Type B pancreatic cell (in vitro differentiated cells): ENCODE measurements around the gene TAF11L14. TPM values are rescaled to one million over a fixed set of nuclear protein-coding genes. Genes with fewer than 3 reads are reported as not detected.
"Not testable (repeated sequence)": the region's sequence is repeated elsewhere in the genome, so short reads cannot be mapped to it uniquely, and the experiment has no call there.

Experiments
- DNase-seq: peaks from one replicate; pipeline ENCODE4 v3.0.0; 2021; ENCODE audit warnings: mixed read lengths; ENCODE audit not compliant: unreplicated experiment; ENCODE audit errors: extremely low spot score
- H3K27ac Mint-ChIP-seq: 2 replicates; pipeline ENCODE4 v1.8.0; 2021; ENCODE audit warnings: mild to moderate bottlenecking, mixed read lengths
- H3K27me3 Mint-ChIP-seq: 2 replicates; pipeline ENCODE4 v1.8.0; 2021; ENCODE audit warnings: mixed read lengths
- H3K36me3 Mint-ChIP-seq: 2 replicates; pipeline ENCODE4 v1.8.0; 2021; ENCODE audit warnings: mixed read lengths
- H3K4me1 Mint-ChIP-seq: one replicate; pipeline ENCODE4 v1.8.0; 2021; ENCODE audit warnings: mixed read lengths; ENCODE audit not compliant: unreplicated experiment
- H3K4me3 Mint-ChIP-seq: 2 replicates; pipeline ENCODE4 v1.8.0; 2021; ENCODE audit warnings: mild to moderate bottlenecking, mixed read lengths
- H3K9me3 Mint-ChIP-seq: 2 replicates; pipeline ENCODE4 v1.8.0; 2021; ENCODE audit warnings: mixed read lengths
- CTCF ChIP-seq: fragments of 200-600 bp; sonication (generic); conservative IDR thresholded peaks from 2 replicates; pipeline ENCODE4 v1.5.0; 2021; ENCODE audit warnings: antibody characterized with exemption, mild to moderate bottlenecking
- total RNA-seq: library from RNA; stranded (reverse); gene quantifications from 2 replicates; pipeline ENCODE4 v1.2.1, GENCODE V29; 2021; ENCODE audit warnings: low replicate concordance

TAF11L14 gene
- total RNA-seq, 1 donor from 2014 or later: not detected

GRCh38 chr5:17614872-17615605, 19.2 kb upstream of the TAF11L14 start:
- Mint-ChIP-seq H3K4me1 (no peaks in the 10 kb centered on the region), H3K36me3 (no peaks in the 10 kb centered on the region), H3K27ac (no peak overlapping the region), H3K9me3 (no peaks in the 10 kb centered on the region), H3K27me3 (no peaks in the 10 kb centered on the region), H3K4me3 (no peak overlapping the region)
- DNase-seq: no peak
- TF ChIP-seq CTCF: no peak

DNA sequence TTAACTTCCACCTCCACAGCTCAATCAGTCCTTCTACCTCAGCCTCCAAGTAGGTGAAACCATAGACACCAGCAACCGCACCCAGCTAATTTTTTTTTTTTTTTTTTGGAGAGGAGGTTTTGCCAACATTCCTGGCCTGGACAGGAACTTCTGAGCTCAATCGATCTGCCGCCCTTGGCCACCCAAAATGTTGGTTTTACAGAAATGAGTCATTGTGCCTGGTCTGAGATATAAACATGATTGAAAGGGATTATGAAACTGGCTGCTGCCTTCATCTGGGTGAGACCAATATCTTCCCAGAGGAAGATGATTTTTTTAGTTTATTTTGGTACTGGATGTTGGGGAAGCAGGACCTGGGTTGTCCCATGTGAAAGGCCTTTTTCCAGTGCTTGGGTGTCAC, 14.9 kb upstream of the TAF11L14 start:
- Mint-ChIP-seq H3K4me1 (no peaks in the 10 kb centered on the region), H3K27me3 (no peaks in the 10 kb centered on the region), H3K27ac (no peak overlapping the region), H3K9me3 (no peaks in the 10 kb centered on the region), H3K4me3 (no peak overlapping the region), H3K36me3 (no peaks in the 10 kb centered on the region)
- DNase-seq: no peak
- TF ChIP-seq CTCF: no peak

GRCh38 chr5:17620627-17621026, 13.6 kb upstream of the TAF11L14 start:
- no peaks in the 10 kb centered on the region for H3K4me1 Mint-ChIP-seq
- H3K27ac Mint-ChIP-seq: no peak overlapping the region
- no peaks in the 10 kb centered on the region for H3K36me3 Mint-ChIP-seq
- no peak overlapping the region for H3K4me3 Mint-ChIP-seq
- H3K27me3 Mint-ChIP-seq: no peaks in the 10 kb centered on the region
- no peak for DNase-seq
- H3K9me3 Mint-ChIP-seq: no peaks in the 10 kb centered on the region
- TF ChIP-seq CTCF: peak; percentile 51

- Mint-ChIP-seq H3K27me3 (no peaks in the 10 kb centered on the region), H3K4me1 (no peaks in the 10 kb centered on the region), H3K4me3 (no peak overlapping the region), H3K36me3 (no peaks in the 10 kb centered on the region), H3K27ac (no peak overlapping the region), H3K9me3 (no peaks in the 10 kb centered on the region)
- TF ChIP-seq CTCF: no peak
- DNase-seq: no peak
Observed at GRCh38 chr5:17625686-17626085, 8.6 kb upstream of the TAF11L14 start.

GRCh38 chr5:17631788-17632187, 2.5 kb upstream of the TAF11L14 start, which contains the start of gene TAF11L13:
TSS of gene TAF11L13 (plus strand) at chr5:17632088.
- not testable (repeated sequence) for H3K27me3 Mint-ChIP-seq, H3K4me3 Mint-ChIP-seq, H3K36me3 Mint-ChIP-seq, DNase-seq, H3K4me1 Mint-ChIP-seq, H3K27ac Mint-ChIP-seq, H3K9me3 Mint-ChIP-seq

DNA sequence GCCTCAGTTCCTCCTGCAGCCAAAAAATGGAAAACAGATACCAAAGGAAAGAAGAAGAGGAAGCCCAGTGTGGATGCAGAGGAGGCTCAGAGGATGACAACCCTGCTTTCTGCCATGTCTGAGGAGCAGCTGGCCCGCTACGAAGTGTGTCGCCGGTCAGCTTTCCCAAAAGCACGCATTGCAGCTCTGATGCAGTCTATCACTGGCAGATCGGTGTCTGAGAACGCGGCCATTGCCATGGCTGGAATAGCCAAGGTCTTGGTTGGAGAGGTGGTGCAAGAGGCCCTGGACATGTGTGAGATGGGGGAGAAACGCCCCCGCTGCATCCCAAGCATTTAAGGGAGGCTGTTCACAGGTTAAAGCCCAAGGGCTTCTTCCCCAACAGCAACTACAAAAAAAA, 15.0 kb downstream of the TAF11L14 start:
- not testable (repeated sequence) for H3K9me3 Mint-ChIP-seq, H3K36me3 Mint-ChIP-seq, DNase-seq, H3K4me1 Mint-ChIP-seq, H3K4me3 Mint-ChIP-seq, H3K27me3 Mint-ChIP-seq, H3K27ac Mint-ChIP-seq

GRCh38 chr5:17655201-17655759, 21.0 kb downstream of the TAF11L14 start:
- H3K36me3 Mint-ChIP-seq, DNase-seq: not testable (repeated sequence)

More at GRCh38 chr5:17655201-17655759, 21.0 kb downstream of the TAF11L14 start:
- not testable (repeated sequence) for H3K27me3 Mint-ChIP-seq, H3K4me1 Mint-ChIP-seq, H3K4me3 Mint-ChIP-seq, H3K27ac Mint-ChIP-seq
- H3K9me3 Mint-ChIP-seq: peaks cover 19% of the 10 kb centered on the region
